Tibial nerve (tissue), 4 donors: ENCODE data around the gene MMS22L.

ENCODE experiments used
- EP300 ChIP-seq, 2 donors: sonication (generic); formaldehyde crosslinking; IDR thresholded peaks; one replicate each; pipeline ENCODE4 v1.6.1; 2017; ENCODE audit warnings: antibody characterized with exemption in 2 of 2, mild to moderate bottlenecking in 1 of 2
- POLR2A ChIP-seq, 2 donors: fragments of 450-650 bp; IDR thresholded peaks; one replicate each; pipeline ENCODE4 v1.6.1; 2017; ENCODE audit warnings: antibody characterized with exemption in 2 of 2, mild to moderate bottlenecking in 2 of 2, moderate library complexity in 2 of 2
- TF ChIP-seq, protein P1 (sequence below), 5 experiments: fragments of 200-600 bp in 3 of 5; fragments of 450-650 bp in 2 of 5; sonication (generic) in 3 of 5; IDR thresholded peaks; one replicate each; pipeline ENCODE4 v1.5.1; 2016 to 2019; ENCODE audit warnings: antibody characterized with exemption in 5 of 5, mild to moderate bottlenecking in 3 of 5, moderate library complexity in 2 of 5

DNA sequence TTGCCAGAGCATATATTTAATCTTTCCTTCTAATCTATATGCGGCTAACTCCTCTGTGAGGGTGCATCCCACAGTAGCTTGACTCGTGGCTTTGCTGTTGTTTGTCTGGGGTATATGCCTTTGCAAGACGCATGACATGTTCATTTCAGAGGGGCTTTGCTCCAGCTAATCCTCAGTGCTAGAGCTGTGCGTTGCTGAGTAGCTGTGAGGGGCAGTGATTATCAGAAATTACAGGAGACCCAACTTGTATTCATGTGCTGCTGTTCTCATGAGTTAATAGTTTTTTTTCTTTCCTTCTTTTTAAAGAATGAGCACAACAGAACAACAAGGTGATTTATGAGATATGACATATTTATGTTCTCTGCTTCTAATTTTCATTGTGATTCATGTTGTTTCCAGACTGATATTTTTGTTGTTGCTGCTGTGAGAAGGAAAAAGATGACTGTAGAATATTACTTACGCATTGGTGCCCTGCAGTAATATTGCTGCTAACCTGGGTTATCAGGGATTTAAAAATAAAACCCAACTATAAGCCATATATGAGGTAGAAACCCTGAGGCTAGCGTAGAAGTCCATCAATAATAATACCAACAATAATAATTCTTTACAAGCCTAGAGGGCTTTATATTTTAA is 190.2 kb downstream of the MMS22L start:
- TF ChIP-seq, protein P1, sequence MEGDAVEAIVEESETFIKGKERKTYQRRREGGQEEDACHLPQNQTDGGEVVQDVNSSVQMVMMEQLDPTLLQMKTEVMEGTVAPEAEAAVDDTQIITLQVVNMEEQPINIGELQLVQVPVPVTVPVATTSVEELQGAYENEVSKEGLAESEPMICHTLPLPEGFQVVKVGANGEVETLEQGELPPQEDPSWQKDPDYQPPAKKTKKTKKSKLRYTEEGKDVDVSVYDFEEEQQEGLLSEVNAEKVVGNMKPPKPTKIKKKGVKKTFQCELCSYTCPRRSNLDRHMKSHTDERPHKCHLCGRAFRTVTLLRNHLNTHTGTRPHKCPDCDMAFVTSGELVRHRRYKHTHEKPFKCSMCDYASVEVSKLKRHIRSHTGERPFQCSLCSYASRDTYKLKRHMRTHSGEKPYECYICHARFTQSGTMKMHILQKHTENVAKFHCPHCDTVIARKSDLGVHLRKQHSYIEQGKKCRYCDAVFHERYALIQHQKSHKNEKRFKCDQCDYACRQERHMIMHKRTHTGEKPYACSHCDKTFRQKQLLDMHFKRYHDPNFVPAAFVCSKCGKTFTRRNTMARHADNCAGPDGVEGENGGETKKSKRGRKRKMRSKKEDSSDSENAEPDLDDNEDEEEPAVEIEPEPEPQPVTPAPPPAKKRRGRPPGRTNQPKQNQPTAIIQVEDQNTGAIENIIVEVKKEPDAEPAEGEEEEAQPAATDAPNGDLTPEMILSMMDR (IDR thresholded peaks at IDR 0.05): no peak
- no peak for TF ChIP-seq EP300 (IDR thresholded peaks at IDR 0.05)
- TF ChIP-seq POLR2A (IDR thresholded peaks at IDR 0.05): no peak
